NCI-H146 treated with DMSO at 0.1 percent for 48 hours (cell line): ENCODE measurements around the gene SBF2.
"Not testable (repeated sequence)": the region's sequence is repeated elsewhere in the genome, so short reads cannot be mapped to it uniquely, and the experiment has no call there.

ENCODE experiments used
- DNase-seq: peaks from one replicate; lab custom pipeline; 2025; ENCODE audit not compliant: unreplicated experiment; lab: John Stamatoyannopoulos, UW

The SBF2 gene

DNA sequence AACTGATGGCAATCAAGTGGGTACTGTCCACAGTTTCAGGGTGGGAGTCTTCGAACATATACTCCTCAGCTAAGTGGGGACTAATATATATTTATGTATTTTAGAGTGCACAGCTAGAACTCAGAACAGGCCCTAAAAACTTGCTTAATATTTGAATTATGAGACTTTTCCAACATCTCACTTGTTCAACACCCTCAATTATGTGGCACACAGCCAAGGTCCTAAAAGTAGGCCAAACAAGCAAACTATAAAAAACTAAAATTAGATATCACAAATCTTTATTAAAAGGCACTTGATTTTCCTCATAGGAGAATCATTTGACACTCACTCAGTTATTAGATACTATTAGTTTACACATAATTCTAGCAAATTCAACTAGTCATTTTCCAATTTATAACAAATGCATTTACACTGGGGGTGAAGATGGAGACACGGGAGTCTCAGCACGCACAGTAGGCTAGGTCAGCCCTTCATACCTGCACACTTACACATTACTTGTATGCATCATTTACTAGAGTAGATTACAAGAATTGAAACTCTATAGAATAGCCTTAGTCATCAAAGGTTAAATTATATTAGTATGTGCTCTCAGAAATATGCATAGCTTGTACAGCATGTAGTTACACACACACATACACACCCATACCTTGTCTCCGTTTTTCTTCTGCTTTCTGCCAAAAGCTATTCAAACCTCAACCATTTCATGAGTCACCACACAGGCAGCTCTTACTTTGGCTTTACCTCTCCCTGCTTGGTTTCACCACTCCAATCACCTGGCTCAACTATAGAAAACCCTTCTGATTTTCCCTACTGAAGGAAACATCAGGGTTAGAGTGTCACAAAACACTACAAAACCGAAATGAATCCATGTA, 171.5 kb downstream of the SBF2 start:
- no peak for DNase-seq

DNA sequence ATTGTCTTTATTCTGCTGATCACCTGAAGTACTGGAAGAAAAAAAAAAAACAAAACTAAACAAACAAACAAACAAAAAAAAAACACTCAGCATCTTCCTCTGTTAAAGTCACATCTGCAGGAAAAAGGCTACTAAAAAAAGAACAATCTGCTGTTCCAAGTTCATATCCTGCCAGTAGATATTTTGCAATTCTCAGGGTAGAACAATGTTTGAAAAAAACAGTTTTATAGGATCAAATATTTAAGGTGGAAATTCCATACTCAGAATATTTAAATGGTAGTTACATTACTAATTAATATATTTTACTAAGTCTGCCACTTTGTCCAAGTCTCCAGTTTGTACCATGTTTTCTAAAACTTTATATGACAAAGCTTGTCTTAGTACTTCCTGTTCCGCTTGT, 175.2 kb downstream of the SBF2 start:
- no peak for DNase-seq

GRCh38 chr11:10117709-10118351, 176.2 kb downstream of the SBF2 start:
- DNase-seq, result no peak

DNA sequence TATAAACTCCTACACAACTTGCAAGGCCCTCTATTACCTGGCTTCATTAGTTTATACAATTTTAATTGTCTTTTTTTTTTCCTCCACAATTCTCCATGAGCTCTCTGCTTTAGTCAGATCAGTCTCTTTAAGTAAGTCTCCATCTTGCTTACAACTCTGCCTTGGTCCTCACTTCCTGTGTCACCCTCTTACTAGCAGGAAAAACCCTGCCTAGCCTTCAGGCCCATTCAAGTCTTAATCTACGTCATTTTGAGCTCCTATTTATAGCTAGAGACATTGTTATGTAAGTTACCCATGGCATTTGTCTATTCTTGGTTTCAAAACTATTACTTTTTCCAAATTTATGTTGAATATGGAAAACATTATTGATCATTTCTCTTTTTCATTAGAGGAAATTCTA, 177.4 kb downstream of the SBF2 start:
- DNase-seq, result no peak

DNA sequence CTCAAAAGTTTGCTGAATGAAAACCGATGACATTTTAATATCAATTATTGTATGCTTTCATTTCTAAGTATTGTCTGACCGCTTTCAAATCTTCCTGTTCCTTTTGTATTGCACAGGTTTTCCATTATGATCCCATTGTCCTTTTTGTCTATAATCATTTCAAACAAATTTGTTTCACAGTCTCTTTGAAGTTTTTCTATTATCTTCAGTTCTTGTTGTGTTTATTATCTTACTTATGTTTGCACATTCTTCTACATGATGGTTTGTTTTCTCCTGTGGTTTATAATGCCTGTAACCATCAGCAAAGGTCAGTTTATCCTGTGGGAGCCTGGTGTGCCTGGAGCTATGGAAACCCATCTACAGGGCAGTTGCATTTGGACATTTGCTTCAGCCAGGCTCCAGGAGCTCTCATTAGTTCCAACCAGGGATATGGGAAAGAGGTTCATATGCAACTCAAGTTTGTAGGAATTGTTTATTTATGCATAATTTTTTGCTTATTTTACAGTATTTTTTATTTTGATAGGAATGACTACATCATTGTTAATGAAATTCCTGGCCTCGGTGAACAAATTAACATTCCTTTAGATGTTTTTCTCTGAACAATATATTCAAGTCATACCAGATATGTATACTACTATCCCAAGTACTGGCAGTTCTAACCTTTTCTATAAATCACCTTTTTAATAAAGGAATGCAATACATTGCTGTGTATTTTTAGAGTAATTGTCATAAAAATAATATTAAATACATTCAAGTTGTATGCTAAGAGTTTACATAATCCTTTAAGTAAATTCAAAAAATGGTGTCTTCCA, 179.2 kb downstream of the SBF2 start:
- DNase-seq, result no peak

- DNase-seq, result no peak
These were observed 180.2 kb downstream of the SBF2 start for GRCh38 chr11:10113852-10114251.

DNA sequence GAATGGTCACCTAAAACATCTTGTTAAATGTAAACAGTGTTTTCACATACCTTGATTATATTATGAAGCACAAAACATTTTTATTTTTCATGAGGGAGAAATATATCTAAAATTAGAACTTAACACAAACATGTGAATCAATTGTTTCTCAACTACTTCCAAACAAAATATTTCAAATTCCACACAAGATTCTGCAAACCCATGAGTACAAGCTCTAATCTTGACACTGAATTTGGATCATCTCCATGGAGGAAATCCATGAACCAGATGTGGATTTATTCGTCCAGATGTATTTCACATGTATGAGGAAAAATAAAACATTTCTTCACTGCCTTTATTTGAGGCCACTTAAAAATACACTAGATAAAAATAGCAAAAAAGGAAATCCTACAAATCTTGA, 184.2 kb downstream of the SBF2 start:
- no peak for DNase-seq

DNA sequence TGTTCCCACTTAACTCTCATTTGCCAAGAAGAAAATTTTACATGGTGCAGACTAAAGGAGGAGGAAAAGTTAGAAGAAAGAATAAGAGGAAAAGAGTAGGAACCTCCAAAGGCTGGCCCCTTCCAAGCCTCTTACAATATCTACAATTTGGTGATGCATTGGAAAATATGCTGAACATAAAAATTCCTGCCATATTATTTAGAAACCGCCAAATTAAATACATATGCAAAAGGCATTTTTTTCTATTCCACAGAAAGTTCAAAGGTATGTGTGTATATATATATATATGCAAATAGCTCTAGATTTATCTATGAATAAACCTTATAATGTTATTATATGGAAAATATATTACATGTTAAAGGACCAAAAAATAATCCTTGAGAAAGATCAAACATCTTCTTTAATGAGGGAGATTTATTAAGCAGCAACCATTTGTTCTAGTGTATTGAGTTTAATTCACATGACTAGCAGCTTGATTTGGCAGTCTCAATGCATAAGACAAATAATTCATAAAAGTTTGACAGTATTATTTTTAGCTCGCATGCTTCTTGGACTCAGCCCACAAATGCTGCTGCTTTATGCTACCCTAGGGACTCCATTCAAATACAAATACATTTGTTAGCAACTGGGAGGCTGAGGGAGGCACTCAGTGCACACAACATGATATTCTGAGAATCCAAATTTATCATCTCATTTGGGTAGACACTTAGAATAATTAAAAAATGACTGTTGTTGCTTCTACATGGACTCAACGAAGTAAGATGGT, 184.9 kb downstream of the SBF2 start:
- DNase-seq, result no peak

DNA sequence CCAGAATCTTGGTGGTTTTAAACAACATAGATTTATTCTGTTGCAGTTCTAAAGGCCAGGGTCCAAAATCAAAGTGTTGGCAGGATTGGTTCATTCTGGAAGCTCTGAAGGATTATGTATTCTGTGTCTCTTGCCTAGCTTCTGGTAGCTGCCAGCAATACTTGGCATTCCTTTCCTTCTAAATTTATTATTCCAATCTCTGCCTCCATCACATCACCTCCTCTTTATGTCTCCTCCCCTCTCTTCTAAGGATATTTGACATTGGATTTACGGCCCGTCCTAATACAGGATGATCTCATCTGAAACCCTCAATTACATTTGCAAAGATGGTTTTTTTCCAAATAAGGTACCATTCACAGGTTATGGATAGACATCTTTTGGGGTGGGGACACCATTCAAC, 186.5 kb downstream of the SBF2 start:
- no peak for DNase-seq

DNA sequence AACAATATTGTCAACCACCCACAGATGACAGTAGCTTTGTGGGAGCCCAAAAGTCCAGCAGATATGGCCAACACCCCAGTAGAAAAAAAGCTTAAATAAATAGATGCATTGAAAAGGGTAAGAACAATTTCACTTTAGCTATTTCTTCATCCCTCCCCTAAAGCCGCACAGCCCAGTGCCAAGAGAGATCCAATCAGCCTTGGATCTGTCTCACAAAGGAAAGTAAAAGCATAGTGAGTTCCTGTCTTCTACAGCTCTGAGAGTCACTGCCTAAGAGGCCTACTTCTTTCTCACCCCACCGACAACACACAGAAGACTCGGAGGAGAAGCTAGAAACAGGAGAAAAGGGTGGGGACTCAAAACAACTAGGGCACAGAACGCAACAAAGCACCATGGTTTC, 196.4 kb downstream of the SBF2 start:
- no peak for DNase-seq

- no peak for DNase-seq
These were observed 197.0 kb downstream of the SBF2 start for GRCh38 chr11:10096987-10097386.

DNA sequence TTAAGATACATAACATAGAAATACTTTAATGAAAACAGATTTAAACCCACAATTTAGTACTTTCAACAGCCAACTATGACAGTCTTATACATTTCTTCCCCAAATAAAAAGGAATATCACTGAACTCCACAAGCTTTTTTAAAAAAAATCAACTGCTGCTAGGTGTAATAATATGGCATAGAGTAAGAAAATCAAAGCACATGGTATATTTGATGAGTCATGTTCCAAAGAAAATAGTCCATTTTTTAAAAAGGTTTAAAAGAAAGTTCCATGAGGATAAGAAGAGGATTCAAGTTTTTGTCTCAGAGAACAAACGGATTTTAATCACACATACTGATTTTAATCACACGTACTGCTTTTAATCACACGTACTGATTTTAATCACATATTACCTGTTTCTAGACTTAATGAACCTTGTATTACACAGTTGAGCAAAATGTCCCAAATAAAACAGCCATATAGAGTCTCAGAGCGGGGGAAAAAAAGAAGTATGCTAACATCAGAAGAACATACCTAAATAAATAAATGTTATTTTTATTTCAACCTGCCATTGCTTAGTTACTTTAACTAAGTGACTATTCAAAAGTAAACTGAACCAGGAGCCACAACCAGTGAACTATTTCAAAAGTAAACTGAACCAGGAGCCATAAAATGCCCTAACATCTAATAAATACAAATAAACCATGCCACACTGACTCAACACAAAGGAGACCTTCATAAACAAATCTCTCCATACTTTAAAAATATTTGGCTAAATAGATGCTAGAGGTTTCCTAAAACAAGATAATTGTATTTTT, 198.4 kb downstream of the SBF2 start:
- DNase-seq, result no peak

- no peak for DNase-seq
These were observed 201.6 kb downstream of the SBF2 start for GRCh38 chr11:10092426-10092825.

GRCh38 chr11:10091314-10092045, 202.5 kb downstream of the SBF2 start:
- no peak for DNase-seq

GRCh38 chr11:10087923-10088225, 206.1 kb downstream of the SBF2 start:
- not testable (repeated sequence) for DNase-seq

DNA sequence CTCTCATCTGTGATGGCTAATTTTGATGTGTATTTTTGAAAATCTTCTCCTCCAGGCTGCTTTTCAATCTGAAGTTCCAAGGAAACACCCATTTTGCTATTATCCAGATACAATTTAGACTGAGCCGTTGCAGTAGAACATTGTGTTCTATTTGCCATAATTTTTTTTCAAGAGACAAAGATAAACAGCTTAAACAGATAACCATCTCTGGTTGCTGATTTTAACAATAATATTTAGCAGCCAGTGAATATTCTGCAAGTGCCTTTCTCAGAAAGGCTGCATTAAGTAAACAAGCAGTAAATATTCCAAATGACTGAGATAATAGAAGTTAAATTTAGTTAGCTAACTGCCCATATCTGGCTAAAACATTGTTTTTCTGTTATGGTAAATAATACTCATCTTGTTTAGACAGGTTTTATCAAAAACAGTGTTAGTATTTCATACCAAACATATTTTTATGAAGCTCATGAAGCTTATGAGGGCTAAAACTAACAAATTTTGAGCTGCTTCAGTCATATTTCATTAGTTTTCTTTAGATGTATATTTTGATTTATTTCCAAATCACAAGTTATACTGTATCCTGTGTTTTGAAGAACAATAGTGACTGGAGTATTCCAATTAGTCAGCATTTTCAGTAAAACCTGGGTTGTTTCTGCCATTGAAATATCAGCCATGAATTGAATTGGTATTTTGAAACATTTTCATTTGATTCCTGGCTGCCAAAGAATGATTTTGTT, 206.7 kb downstream of the SBF2 start:
- DNase-seq, result no peak

- DNase-seq, result no peak
These were observed 213.9 kb downstream of the SBF2 start for GRCh38 chr11:10080138-10080537.

DNA sequence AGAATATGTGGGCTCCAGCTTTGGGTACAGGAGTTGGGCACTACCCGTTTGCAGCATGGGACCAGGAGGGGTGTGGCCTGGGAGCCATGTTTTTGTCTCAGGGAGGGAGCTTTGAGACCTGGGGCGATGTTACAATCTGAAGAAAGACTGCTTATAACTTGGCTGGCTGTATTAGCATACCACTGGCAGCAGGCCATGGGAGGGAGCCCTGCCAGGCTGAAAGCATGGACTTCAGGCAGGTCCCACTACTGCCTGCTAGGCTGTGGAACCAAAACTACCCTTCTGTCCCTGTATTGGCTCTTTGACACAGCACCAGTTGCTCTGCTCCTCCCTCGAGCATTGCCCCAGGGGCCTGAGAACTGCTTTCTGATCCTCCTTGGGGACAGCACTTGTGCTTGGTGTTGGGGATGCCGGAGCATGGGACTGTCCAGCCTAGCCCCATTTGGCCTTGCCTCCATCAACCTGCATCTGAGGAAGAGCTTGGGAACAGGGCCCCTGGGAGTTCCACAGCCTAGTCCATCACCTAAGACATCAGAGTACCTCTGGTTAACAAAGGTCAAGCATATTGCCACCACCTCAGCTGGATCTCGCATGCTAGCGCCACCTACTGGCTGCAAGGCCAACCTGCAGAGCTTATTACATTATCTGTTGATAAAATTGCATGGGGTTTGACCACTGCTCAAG, 217.4 kb downstream of the SBF2 start:
- no peak for DNase-seq
